ENCODE measurements around the gene ROBO1. TPM values are rescaled to one million over a fixed set of nuclear protein-coding genes. Genes with fewer than 3 reads are reported as not detected.
A peak's percentile ranks its signal among the peaks of the same experiment; 100 is the strongest.
"Not testable (repeated sequence)": the region's sequence is repeated elsewhere in the genome, so short reads cannot be mapped to it uniquely, and the experiment has no call there.

The ROBO1 gene
- total RNA-seq, 1 donor from 2014 or later: 19.4 TPM

- TF ChIP-seq CTCF (conservative IDR thresholded peaks at IDR 0.05; ENCODE audit: low read depth, low read length): no peak
- no peak overlapping the region for H3K4me3 ChIP-seq (ENCODE audit: low read depth, low read length)
- no peak for DNase-seq (ENCODE audit: low read depth)
Measured at GRCh38 chr3:79516795-79517194, 251.0 kb downstream of the ROBO1 start.

GRCh38 chr3:79515072-79515471, 252.7 kb downstream of the ROBO1 start:
- no peak for DNase-seq (ENCODE audit: low read depth)
- H3K4me3 ChIP-seq (ENCODE audit: low read depth, low read length): no peak overlapping the region
- TF ChIP-seq CTCF (conservative IDR thresholded peaks at IDR 0.05; ENCODE audit: low read depth, low read length): no peak

GRCh38 chr3:79514069-79514468, 253.7 kb downstream of the ROBO1 start:
- DNase-seq (ENCODE audit: low read depth): no peak
- no peak overlapping the region for H3K4me3 ChIP-seq (ENCODE audit: low read depth, low read length)
- TF ChIP-seq CTCF (conservative IDR thresholded peaks at IDR 0.05; ENCODE audit: low read depth, low read length): no peak

- DNase-seq (ENCODE audit: low read depth): no peak
- TF ChIP-seq CTCF (conservative IDR thresholded peaks at IDR 0.05; ENCODE audit: low read depth, low read length): no peak
Measured at GRCh38 chr3:79506751-79507150, 261.0 kb downstream of the ROBO1 start.

GRCh38 chr3:79502216-79502681, 265.5 kb downstream of the ROBO1 start:
- not testable (repeated sequence) for DNase-seq (ENCODE audit: low read depth); H3K4me3 ChIP-seq (ENCODE audit: low read depth, low read length)

More at GRCh38 chr3:79506751-79507150, 261.0 kb downstream of the ROBO1 start:
- no peak overlapping the region for H3K4me3 ChIP-seq (ENCODE audit: low read depth, low read length)

GRCh38 chr3:79497447-79498111, 270.2 kb downstream of the ROBO1 start:
- TF ChIP-seq CTCF (conservative IDR thresholded peaks at IDR 0.05; ENCODE audit: low read depth, low read length): peak; percentile 74
- H3K4me3 ChIP-seq (ENCODE audit: low read depth, low read length): no peak overlapping the region
- no peak for DNase-seq (ENCODE audit: low read depth)

GRCh38 chr3:79491029-79491641, 276.7 kb downstream of the ROBO1 start:
- no peak overlapping the region for H3K4me3 ChIP-seq (ENCODE audit: low read depth, low read length)
- TF ChIP-seq CTCF (conservative IDR thresholded peaks at IDR 0.05; ENCODE audit: low read depth, low read length): no peak
- no peak for DNase-seq (ENCODE audit: low read depth)

All from epithelial cell of proximal tubule (primary cell).